PC-9 (cell line): Measurements from ENCODE around the gene CNOT1. TPM values are rescaled to one million over a fixed set of nuclear protein-coding genes. Genes with fewer than 3 reads are reported as not detected.
A peak's percentile ranks its signal among the peaks of the same experiment; 100 is the strongest.
"Not testable (repeated sequence)": the region's sequence is repeated elsewhere in the genome, so short reads cannot be mapped to it uniquely, and the experiment has no call there.

Experiments used
- BruUV-seq: library from RNA; stranded (reverse); fragments of 400-500 nt; replicated peaks from 2 replicates; lab custom pipeline; 2021; lab: Mats Ljungman, UMichigan
- CTCF ChIA-PET: fragments of 300-600 bp; sonication (Branson Sonifier 250); formaldehyde crosslinking; loops from one replicate; lab custom pipeline; 2022; ENCODE audit warnings: antibody characterized with exemption; lab: Charles Lee
- POLR2A ChIA-PET: fragments of 300-600 bp; sonication (Branson Sonifier 250); formaldehyde crosslinking; loops from one replicate; lab custom pipeline; 2022; ENCODE audit warnings: antibody characterized with exemption; ENCODE audit not compliant: unreplicated experiment; lab: Charles Lee
- DNase-seq, 2 experiments: peaks; one replicate each; pipeline versions ENCODE4 v3.0.0 to v3.0.0-alpha.2; 2015 to 2022; ENCODE audit warnings: mixed read lengths in 1 of 2
- H2AFZ ChIP-seq: fragments of 200-600 bp; sonication (generic); 2 replicates; pipeline ENCODE4 v1.8.1; 2017; ENCODE audit warnings: antibody characterized with exemption
- H3F3A ChIP-seq: fragments of 200-600 bp; sonication (generic); 2 replicates; pipeline ENCODE4 v1.8.1; 2017; ENCODE audit warnings: antibody characterized with exemption, mild to moderate bottlenecking, low read depth; ENCODE audit not compliant: insufficient read depth
- H3K27ac ChIP-seq: fragments of 200-600 bp; sonication (generic); 2 replicates; pipeline ENCODE4 v1.6.1; 2016; ENCODE audit warnings: mixed run types
- H3K27me3 ChIP-seq: fragments of 200-600 bp; sonication (generic); 2 replicates; pipeline ENCODE4 v1.6.1; 2016; ENCODE audit warnings: low read depth, mixed run types; ENCODE audit not compliant: insufficient read depth
- H3K36me3 ChIP-seq: fragments of 200-600 bp; sonication (generic); 2 replicates; pipeline ENCODE4 v1.6.1; 2016; ENCODE audit warnings: low read depth, mixed run types
- H3K4me1 ChIP-seq: fragments of 200-600 bp; sonication (generic); replicated peaks from 2 replicates; pipeline ENCODE4 v1.6.1; 2016; ENCODE audit warnings: mixed run types; ENCODE audit not compliant: insufficient read depth
- H3K4me2 ChIP-seq: fragments of 200-600 bp; sonication (generic); 2 replicates; pipeline ENCODE4 v1.6.1; 2017; ENCODE audit warnings: mixed run types
- H3K4me3 ChIP-seq: fragments of 200-600 bp; sonication (generic); 2 replicates; pipeline ENCODE4 v1.6.1; 2016; ENCODE audit warnings: mixed run types
- H3K79me2 ChIP-seq: fragments of 200-600 bp; sonication (generic); 2 replicates; pipeline ENCODE4 v1.6.1; 2017; ENCODE audit warnings: low read depth, mixed run types
- H3K9me2 ChIP-seq: fragments of 200-600 bp; sonication (generic); 2 replicates; pipeline ENCODE4 v1.8.1; 2017; ENCODE audit warnings: mild to moderate bottlenecking; ENCODE audit not compliant: insufficient read depth
- H3K9me3 ChIP-seq: fragments of 200-600 bp; sonication (generic); 2 replicates; pipeline ENCODE4 v1.8.1; 2016; ENCODE audit warnings: low read depth; ENCODE audit not compliant: insufficient read depth
- H4K20me1 ChIP-seq: fragments of 200-600 bp; sonication (generic); 2 replicates; pipeline ENCODE4 v1.8.1; 2017; ENCODE audit not compliant: insufficient read depth
- EZH2 ChIP-seq: fragments of 200-600 bp; sonication (generic); IDR thresholded peaks from 2 replicates; pipeline ENCODE4 v1.8.0; 2017; ENCODE audit warnings: antibody characterized with exemption, low read depth
- intact Hi-C: fragments of 100-400 bp; cut with micrococcal nuclease; formaldehyde crosslinking; loops from one replicate; pipeline ENCODE4 v1.10.0; 2022; ENCODE audit not compliant: unreplicated experiment
- total RNA-seq: library from RNA; stranded (reverse); gene quantifications from 2 replicates; pipeline ENCODE4 v1.2.3, GENCODE V29; 2021
- TF ChIP-seq, protein P1 (sequence below): fragments of 200-600 bp; sonication (generic); conservative IDR thresholded peaks from 2 replicates; pipeline ENCODE4 v1.6.1; 2017; ENCODE audit warnings: mixed run types, antibody characterized with exemption, mild to moderate bottlenecking, moderate library complexity

The CNOT1 gene
- total RNA-seq, 1 experiment from 2014 or later = 233 TPM

DNA sequence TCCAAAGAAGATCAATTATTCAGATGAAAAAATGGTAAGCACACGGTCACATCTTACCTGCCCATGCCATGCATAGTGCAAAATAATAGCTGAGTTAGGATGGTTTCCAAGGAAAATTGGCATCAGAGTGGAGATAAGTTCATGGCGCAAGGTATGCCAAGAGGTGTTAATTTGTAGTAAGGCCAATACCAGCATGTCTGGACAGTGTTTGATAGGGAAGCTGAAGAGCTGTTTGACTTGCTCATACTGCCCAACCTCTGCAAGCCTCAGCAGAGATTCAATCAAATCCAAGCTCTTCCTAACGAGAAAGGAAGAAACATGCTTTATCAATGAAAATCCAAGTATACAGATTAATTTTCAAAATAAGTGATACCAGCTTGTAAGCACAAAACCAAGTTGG is 51.0 kb downstream of the CNOT1 start:
- ChIA-PET CTCF (no interaction called here), POLR2A (no interaction called here)
- Histone ChIP-seq H3K27ac (no peak overlapping the region), H2AFZ (no peak overlapping the region), H3K4me2 (no peak overlapping the region), H3K9me2 (no peaks in the 10 kb centered on the region), H3K4me3 (no peak overlapping the region), H3K36me3 (peaks cover 85% of the 10 kb centered on the region), H3F3A (peaks cover 47% of the 10 kb centered on the region), H3K79me2 (no peaks in the 10 kb centered on the region), H4K20me1 (peaks cover 14% of the 10 kb centered on the region; the same call in 1 of the 2 replicates), H3K9me3 (no peaks in the 10 kb centered on the region), H3K4me1 (no peaks in the 10 kb centered on the region), H3K27me3 (no peaks in the 10 kb centered on the region)
- intact Hi-C loops = no loop called here
- no TSS peak for BruUV-seq
- TF ChIP-seq, protein P1, sequence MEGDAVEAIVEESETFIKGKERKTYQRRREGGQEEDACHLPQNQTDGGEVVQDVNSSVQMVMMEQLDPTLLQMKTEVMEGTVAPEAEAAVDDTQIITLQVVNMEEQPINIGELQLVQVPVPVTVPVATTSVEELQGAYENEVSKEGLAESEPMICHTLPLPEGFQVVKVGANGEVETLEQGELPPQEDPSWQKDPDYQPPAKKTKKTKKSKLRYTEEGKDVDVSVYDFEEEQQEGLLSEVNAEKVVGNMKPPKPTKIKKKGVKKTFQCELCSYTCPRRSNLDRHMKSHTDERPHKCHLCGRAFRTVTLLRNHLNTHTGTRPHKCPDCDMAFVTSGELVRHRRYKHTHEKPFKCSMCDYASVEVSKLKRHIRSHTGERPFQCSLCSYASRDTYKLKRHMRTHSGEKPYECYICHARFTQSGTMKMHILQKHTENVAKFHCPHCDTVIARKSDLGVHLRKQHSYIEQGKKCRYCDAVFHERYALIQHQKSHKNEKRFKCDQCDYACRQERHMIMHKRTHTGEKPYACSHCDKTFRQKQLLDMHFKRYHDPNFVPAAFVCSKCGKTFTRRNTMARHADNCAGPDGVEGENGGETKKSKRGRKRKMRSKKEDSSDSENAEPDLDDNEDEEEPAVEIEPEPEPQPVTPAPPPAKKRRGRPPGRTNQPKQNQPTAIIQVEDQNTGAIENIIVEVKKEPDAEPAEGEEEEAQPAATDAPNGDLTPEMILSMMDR = no peak
- no peak for TF ChIP-seq EZH2
- DNase-seq = no peak

DNA sequence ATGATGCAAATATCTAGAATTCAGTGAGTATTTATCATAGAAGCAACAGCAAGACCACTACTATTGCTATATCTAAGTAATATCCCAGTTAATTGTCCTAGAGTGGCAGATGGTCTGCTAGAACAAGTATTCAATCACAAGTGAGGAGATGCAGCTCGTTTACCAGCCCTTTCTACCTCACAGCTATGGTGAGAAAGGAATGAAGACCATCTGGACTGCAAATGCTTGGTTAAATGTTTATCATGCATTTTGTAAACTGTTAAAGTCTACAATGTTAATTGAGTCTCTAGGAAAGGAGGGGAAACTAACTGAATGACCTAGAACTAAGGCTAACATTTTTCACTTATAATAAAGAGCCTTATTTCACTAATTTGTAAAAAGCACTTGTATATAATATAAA is 52.5 kb downstream of the CNOT1 start:
- H3K9me2 ChIP-seq = no peaks in the 10 kb centered on the region
- no peak overlapping the region for H2AFZ ChIP-seq
- intact Hi-C loops = no loop called here
- H3K36me3 ChIP-seq = peaks cover 72% of the 10 kb centered on the region
- no peaks in the 10 kb centered on the region for H3K4me1 ChIP-seq
- H3K4me3 ChIP-seq = no peak overlapping the region
- ChIA-PET CTCF (no interaction called here), POLR2A (interaction anchor here (0.6 kb wide), 1 partner anchor 17 kb away, joined by 4 read pairs; no protein-coding TSS in a partner anchor)
- TF ChIP-seq, protein P1 = no peak
- no peak for TF ChIP-seq EZH2
- H4K20me1 ChIP-seq = peaks cover 14% of the 10 kb centered on the region; the same call in 1 of the 2 replicates
- no peaks in the 10 kb centered on the region for H3K27me3 ChIP-seq
- no peak overlapping the region for H3K4me2 ChIP-seq
- no peaks in the 10 kb centered on the region for H3K9me3 ChIP-seq
- H3K27ac ChIP-seq = no peak overlapping the region
- no peaks in the 10 kb centered on the region for H3K79me2 ChIP-seq
- peaks cover 38% of the 10 kb centered on the region for H3F3A ChIP-seq
- BruUV-seq = no TSS peak
- DNase-seq = no peak

DNA sequence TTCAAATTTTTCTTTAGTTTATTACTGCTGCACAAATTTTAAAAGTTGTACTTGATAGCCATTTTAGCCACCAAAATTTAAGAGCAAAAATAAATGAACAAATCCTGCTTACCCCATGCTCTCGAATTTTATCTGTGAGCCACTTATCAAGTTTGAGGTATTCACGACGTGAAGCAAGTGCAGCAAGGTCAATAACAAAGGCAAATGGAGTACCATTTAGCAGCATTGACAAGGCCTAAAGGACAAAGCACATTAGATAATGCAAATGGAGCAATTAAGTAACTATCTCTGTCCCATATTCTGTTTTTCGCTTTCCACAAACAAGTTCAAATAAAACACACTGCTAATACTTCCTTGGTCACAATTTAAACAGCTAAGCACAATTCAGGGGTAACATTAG is 54.7 kb downstream of the CNOT1 start:
- Histone ChIP-seq H3F3A (peaks cover 47% of the 10 kb centered on the region), H3K4me2 (no peak overlapping the region), H3K9me3 (no peaks in the 10 kb centered on the region), H3K27me3 (no peaks in the 10 kb centered on the region), H3K27ac (0 out of 2 replicates have a peak overlapping the region, but pooled peaks have one; percentile 9), H2AFZ (no peak overlapping the region), H3K79me2 (0 out of 2 replicates have a peak, but pooled peaks cover 3% of the 10 kb centered on the region), H3K4me1 (no peaks in the 10 kb centered on the region), H3K9me2 (no peaks in the 10 kb centered on the region), H3K4me3 (no peak overlapping the region), H4K20me1 (peaks cover 18% of the 10 kb centered on the region; the same call in 1 of the 2 replicates), H3K36me3 (peaks cover 62% of the 10 kb centered on the region)
- TF ChIP-seq EZH2 = no peak
- TF ChIP-seq, protein P1 = no peak
- intact Hi-C loops = no loop called here
- ChIA-PET POLR2A (no interaction called here), CTCF (no interaction called here)
- DNase-seq = no peak
- no TSS peak for BruUV-seq

DNA sequence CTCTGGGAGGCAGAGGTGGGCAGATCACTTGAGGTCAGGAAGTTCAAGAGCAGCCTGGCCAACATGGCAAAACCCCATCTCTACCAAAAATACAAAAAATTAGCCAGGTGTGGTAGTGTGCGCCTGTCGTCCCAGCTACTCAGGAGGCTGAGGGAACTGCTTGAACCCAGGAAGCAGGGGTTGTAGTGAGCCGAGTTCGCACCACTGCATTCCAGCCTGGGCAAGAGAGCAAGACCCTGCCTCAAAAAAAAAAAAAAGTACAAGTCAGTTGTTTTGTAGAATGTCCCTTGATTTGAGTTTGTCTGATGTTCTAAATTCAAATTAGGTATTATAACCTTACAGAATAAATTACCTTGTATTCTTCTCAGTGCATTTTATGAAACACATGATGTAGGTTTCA is 63.9 kb downstream of the CNOT1 start:
- CTCF ChIA-PET, H3K27me3 ChIP-seq, H3K4me2 ChIP-seq, POLR2A ChIA-PET, H3K9me3 ChIP-seq, DNase-seq, H2AFZ ChIP-seq, H3K27ac ChIP-seq, H3K4me3 ChIP-seq, BruUV-seq, H3K9me2 ChIP-seq, intact Hi-C loops: not testable (repeated sequence)
- Histone ChIP-seq H3K79me2 (peaks cover 31% of the 10 kb centered on the region), H3K4me1 (peaks cover 13% of the 10 kb centered on the region), H3K36me3 (peaks cover 30% of the 10 kb centered on the region), H3F3A (peaks cover 59% of the 10 kb centered on the region), H4K20me1 (peaks cover 53% of the 10 kb centered on the region)
